Ectodermal cell (in vitro differentiated cells): ENCODE results near the gene MKI67.

ENCODE experiments used
- H3K27ac ChIP-seq: 2 replicates; pipeline ENCODE4 v1.7.0; 2013; ENCODE audit warnings: mild to moderate bottlenecking, low read depth, low read length; ENCODE audit not compliant: insufficient read depth, poor library complexity, severe bottlenecking
- H3K27me3 ChIP-seq: 2 replicates; pipeline ENCODE4 v1.7.0; 2013; ENCODE audit warnings: mild to moderate bottlenecking, low read length; ENCODE audit not compliant: insufficient read depth, control insufficient read depth, poor library complexity, severe bottlenecking
- H3K36me3 ChIP-seq: one replicate; pipeline ENCODE4 v1.7.0; 2013; ENCODE audit warnings: low read length; ENCODE audit not compliant: control insufficient read depth, insufficient read depth
- H3K4me1 ChIP-seq: one replicate; pipeline ENCODE4 v1.7.0; 2013; ENCODE audit warnings: low read length; ENCODE audit not compliant: control insufficient read depth, insufficient read depth
- H3K4me3 ChIP-seq: 2 replicates; pipeline ENCODE4 v1.7.0; 2013; ENCODE audit warnings: low read depth, low read length, control low read depth; ENCODE audit not compliant: insufficient read depth
- H3K9me3 ChIP-seq: 2 replicates; pipeline ENCODE4 v1.7.0; 2013; ENCODE audit warnings: mild to moderate bottlenecking, low read length, moderate library complexity; ENCODE audit not compliant: control insufficient read depth
- WGBS, 2 experiments: methylation state at CpG; one replicate each; pipeline ENCODE4 v1.1.7; 2013; ENCODE audit warnings: missing lambda C conversion rate in 2 of 2; 5-methylcytosine and 5-hydroxymethylcytosine counted together

MKI67 gene

GRCh38 chr10:128113026-128113425 is 13.2 kb downstream of the MKI67 start:
- WGBS, 2 experiments: 96 to 98% methylated on average over 12 of the region's 13 CpGs
- Histone ChIP-seq H3K36me3 (peaks cover 80% of the 10 kb centered on the region), H3K4me3 (no peak overlapping the region), H3K4me1 (no peaks in the 10 kb centered on the region), H3K27ac (no peak overlapping the region), H3K27me3 (no peaks in the 10 kb centered on the region), H3K9me3 (no peaks in the 10 kb centered on the region)

GRCh38 chr10:128111696-128112095 is 14.5 kb downstream of the MKI67 start:
- Histone ChIP-seq H3K27me3 (no peaks in the 10 kb centered on the region), H3K4me1 (no peaks in the 10 kb centered on the region), H3K4me3 (no peak overlapping the region), H3K9me3 (no peaks in the 10 kb centered on the region), H3K36me3 (peaks cover 89% of the 10 kb centered on the region), H3K27ac (no peak overlapping the region)
- 93 to 98% methylated on average over 6 of the region's 6 CpGs for WGBS, 2 experiments

- Histone ChIP-seq H3K9me3 (no peaks in the 10 kb centered on the region), H3K27me3 (no peaks in the 10 kb centered on the region), H3K4me1 (no peaks in the 10 kb centered on the region), H3K27ac (no peak overlapping the region), H3K4me3 (no peak overlapping the region), H3K36me3 (peaks cover 92% of the 10 kb centered on the region)
- 94 to 95% methylated on average over 3 of the region's 3 CpGs for WGBS, 2 experiments
These were observed 15.9 kb downstream of the MKI67 start for GRCh38 chr10:128110339-128110738.

- 98 to 100% methylated on average over 3 to 4 of the region's 4 CpGs for WGBS, 2 experiments
- no peaks in the 10 kb centered on the region for H3K4me1 ChIP-seq
- H3K27me3 ChIP-seq: no peaks in the 10 kb centered on the region
- no peak overlapping the region for H3K27ac ChIP-seq
- no peaks in the 10 kb centered on the region for H3K9me3 ChIP-seq
- H3K4me3 ChIP-seq: no peak overlapping the region
- peaks cover 92% of the 10 kb centered on the region for H3K36me3 ChIP-seq
These were observed 16.5 kb downstream of the MKI67 start for GRCh38 chr10:128109707-128110106.

- Histone ChIP-seq H3K4me3 (no peak overlapping the region), H3K9me3 (no peaks in the 10 kb centered on the region), H3K36me3 (peaks cover 89% of the 10 kb centered on the region), H3K4me1 (no peaks in the 10 kb centered on the region), H3K27ac (no peak overlapping the region), H3K27me3 (no peaks in the 10 kb centered on the region)
- WGBS, 2 experiments: 94 to 95% methylated on average over 4 of the region's 4 CpGs
These were observed 20.8 kb downstream of the MKI67 start for GRCh38 chr10:128105383-128105782.

GRCh38 chr10:128103229-128103714 is 23.0 kb downstream of the MKI67 start:
- 90 to 91% methylated on average over 8 of the region's 8 CpGs for WGBS, 2 experiments
- Histone ChIP-seq H3K27me3 (no peaks in the 10 kb centered on the region), H3K9me3 (no peaks in the 10 kb centered on the region), H3K36me3 (peaks cover 86% of the 10 kb centered on the region), H3K4me1 (no peaks in the 10 kb centered on the region), H3K27ac (no peak overlapping the region), H3K4me3 (no peak overlapping the region)

GRCh38 chr10:128102480-128103228 is 23.6 kb downstream of the MKI67 start:
- H3K36me3 ChIP-seq: peaks cover 82% of the 10 kb centered on the region

GRCh38 chr10:128101901-128102300 is 24.3 kb downstream of the MKI67 start:
- Histone ChIP-seq H3K4me3 (no peak overlapping the region), H3K36me3 (peaks cover 81% of the 10 kb centered on the region)
- 92 to 100% methylated on average over 1 of the region's 1 CpG for WGBS, 2 experiments

More at GRCh38 chr10:128102480-128103228, 23.6 kb downstream of the MKI67 start:
- H3K4me1 ChIP-seq: no peaks in the 10 kb centered on the region
- no peaks in the 10 kb centered on the region for H3K27me3 ChIP-seq
- WGBS, 2 experiments: 91% methylated on average over 19 of the region's 19 CpGs
- H3K9me3 ChIP-seq: no peaks in the 10 kb centered on the region
- H3K27ac ChIP-seq: no peak overlapping the region
- H3K4me3 ChIP-seq: no peak overlapping the region

GRCh38 chr10:128099901-128100300 is 26.3 kb downstream of the MKI67 start:
- H3K27ac ChIP-seq: no peak overlapping the region
- H3K27me3 ChIP-seq: no peaks in the 10 kb centered on the region
- 95 to 97% methylated on average over 10 of the region's 10 CpGs for WGBS, 2 experiments
- H3K36me3 ChIP-seq: peaks cover 61% of the 10 kb centered on the region
- H3K4me1 ChIP-seq: no peaks in the 10 kb centered on the region
- no peaks in the 10 kb centered on the region for H3K9me3 ChIP-seq
- H3K4me3 ChIP-seq: no peak overlapping the region

More at GRCh38 chr10:128101901-128102300, 24.3 kb downstream of the MKI67 start:
- H3K4me1 ChIP-seq: no peaks in the 10 kb centered on the region
- H3K27me3 ChIP-seq: no peaks in the 10 kb centered on the region
- no peaks in the 10 kb centered on the region for H3K9me3 ChIP-seq
- H3K27ac ChIP-seq: no peak overlapping the region

GRCh38 chr10:128098631-128099030 is 27.6 kb downstream of the MKI67 start:
- no peaks in the 10 kb centered on the region for H3K9me3 ChIP-seq
- H3K4me1 ChIP-seq: no peaks in the 10 kb centered on the region
- peaks cover 54% of the 10 kb centered on the region for H3K36me3 ChIP-seq
- no peaks in the 10 kb centered on the region for H3K27me3 ChIP-seq
- WGBS, 2 experiments: 94 to 97% methylated on average over 10 of the region's 10 CpGs
- H3K27ac ChIP-seq: no peak overlapping the region
- no peak overlapping the region for H3K4me3 ChIP-seq
